PC-3 (cell line): Measurements from ENCODE around the gene SLC33A1. TPM values are rescaled to one million over a fixed set of nuclear protein-coding genes. Genes with fewer than 3 reads are reported as not detected.
"Not testable (repeated sequence)": the region's sequence is repeated elsewhere in the genome, so short reads cannot be mapped to it uniquely, and the experiment has no call there.

Experiments
- ATAC-seq: fragments of 200-7000 bp; cut with Tn5 transposase; 2 replicates; pipeline ENCODE4 v1.9.1; 2020; ENCODE audit warnings: mild to moderate bottlenecking, moderate library complexity
- BruUV-seq: library from RNA; stranded (reverse); fragments of 400-500 nt; replicated peaks from 2 replicates; lab custom pipeline; 2021; lab: Mats Ljungman, UMichigan
- CTCF ChIA-PET: fragments of 300-600 bp; sonication (Branson Sonifier 250); formaldehyde crosslinking; loops from one replicate; lab custom pipeline; 2022; ENCODE audit warnings: antibody characterized with exemption; lab: Charles Lee
- POLR2A ChIA-PET: fragments of 300-600 bp; sonication (Branson Sonifier 250); formaldehyde crosslinking; loops from one replicate; lab custom pipeline; 2022; ENCODE audit warnings: antibody characterized with exemption; ENCODE audit not compliant: unreplicated experiment; lab: Charles Lee
- DNase-seq: peaks from one replicate; pipeline ENCODE4 v3.0.0-alpha.2; 2015
- H2AFZ ChIP-seq: fragments of 300-600 bp; sonication (generic); 2 replicates; pipeline ENCODE4 v1.6.0; 2016; ENCODE audit warnings: antibody characterized with exemption, low read length
- H3F3A ChIP-seq: fragments of 300-600 bp; sonication (generic); one replicate; pipeline ENCODE4 v1.6.0; 2017; ENCODE audit warnings: antibody characterized with exemption, low read length, control low read depth, mild to moderate bottlenecking; ENCODE audit not compliant: unreplicated experiment
- H3K27ac ChIP-seq: fragments of 300-600 bp; sonication (generic); 2 replicates; pipeline ENCODE4 v1.5.1; 2016; ENCODE audit warnings: mild to moderate bottlenecking, low read length
- H3K27me3 ChIP-seq: fragments of 300-600 bp; sonication (generic); 2 replicates; pipeline ENCODE4 v1.6.1; 2016; ENCODE audit warnings: low read length, mixed read lengths
- H3K36me3 ChIP-seq: fragments of 300-600 bp; sonication (generic); 2 replicates; pipeline ENCODE4 v1.6.1; 2016; ENCODE audit warnings: low read depth, mixed run types, low read length, mixed read lengths
- H3K4me1 ChIP-seq: fragments of 300-600 bp; sonication (generic); 2 replicates; pipeline ENCODE4 v1.5.1; 2016; ENCODE audit warnings: low read length; ENCODE audit not compliant: insufficient read depth
- H3K4me2 ChIP-seq: fragments of 300-600 bp; sonication (generic); 2 replicates; pipeline ENCODE4 v1.6.0; 2016; ENCODE audit warnings: low read length
- H3K4me3 ChIP-seq: fragments of 300-600 bp; sonication (generic); 2 replicates; pipeline ENCODE4 v1.5.1; 2016; ENCODE audit warnings: mild to moderate bottlenecking, low read length, mixed read lengths
- H3K79me2 ChIP-seq: fragments of 300-600 bp; sonication (generic); 2 replicates; pipeline ENCODE4 v1.6.1; 2017; ENCODE audit warnings: low read length, mixed read lengths
- H3K9ac ChIP-seq: fragments of 300-600 bp; sonication (generic); 2 replicates; pipeline ENCODE4 v1.6.0; 2016; ENCODE audit warnings: mild to moderate bottlenecking, low read length
- H3K9me2 ChIP-seq: fragments of 300-600 bp; sonication (generic); replicated peaks from 2 replicates; pipeline ENCODE4 v1.6.1; 2016; ENCODE audit warnings: mixed run types, low read length, mixed read lengths
- H3K9me3 ChIP-seq: fragments of 300-600 bp; sonication (generic); 2 replicates; pipeline ENCODE4 v1.6.1; 2016; ENCODE audit warnings: low read length, mixed read lengths
- H4K20me1 ChIP-seq: fragments of 300-600 bp; sonication (generic); 2 replicates; pipeline ENCODE4 v1.6.1; 2016; ENCODE audit warnings: low read length, mixed read lengths
- CTCF ChIP-seq: fragments of 300-600 bp; sonication (generic); conservative IDR thresholded peaks from 2 replicates; pipeline ENCODE4 v1.5.1; 2017; ENCODE audit warnings: antibody characterized with exemption, low read depth, mild to moderate bottlenecking, low read length
- EZH2 ChIP-seq: fragments of 300-600 bp; sonication (generic); IDR thresholded peaks from one replicate; pipeline ENCODE4 v1.6.1; 2017; ENCODE audit warnings: antibody characterized with exemption, mild to moderate bottlenecking, low read length; ENCODE audit not compliant: unreplicated experiment
- EZH2phosphoT487 ChIP-seq: fragments of 300-600 bp; sonication (generic); IDR thresholded peaks from 2 replicates; pipeline ENCODE4 v1.6.1; 2018; ENCODE audit warnings: mild to moderate bottlenecking, antibody characterized with exemption, low read length, borderline replicate concordance
- intact Hi-C: fragments of 100-400 bp; cut with micrococcal nuclease; formaldehyde crosslinking; loops from 2 replicates; pipeline ENCODE4 v1.9.0; 2023
- total RNA-seq: library from RNA; depleted of rRNA; stranded (reverse); fragments of >200 nt; gene quantifications from 2 replicates; pipeline ENCODE4 v1.2.3, GENCODE V29; 2014

The SLC33A1 gene
- total RNA-seq, 1 experiment from 2014 or later = 32.9 TPM

- H3K36me3 ChIP-seq, BruUV-seq, H3K27ac ChIP-seq, H3K27me3 ChIP-seq, H3K4me1 ChIP-seq, H3F3A ChIP-seq, H3K9me2 ChIP-seq, H3K4me3 ChIP-seq, H3K9me3 ChIP-seq, ATAC-seq, intact Hi-C loops, H3K4me2 ChIP-seq, H3K79me2 ChIP-seq, CTCF ChIA-PET, POLR2A ChIA-PET, H3K9ac ChIP-seq, DNase-seq, H4K20me1 ChIP-seq, H2AFZ ChIP-seq: not testable (repeated sequence)
These were observed 25.6 kb downstream of the SLC33A1 start for GRCh38 chr3:155828490-155829098.

- no peaks in the 10 kb centered on the region for H3K36me3 ChIP-seq
- no peaks in the 10 kb centered on the region for H3K9me3 ChIP-seq
- no peaks in the 10 kb centered on the region for H3K27me3 ChIP-seq
- H3K9ac ChIP-seq = no peak overlapping the region
- H3K4me3 ChIP-seq = no peak overlapping the region
- H3K9me2 ChIP-seq = no peaks in the 10 kb centered on the region
- no peak overlapping the region for H3K27ac ChIP-seq
- CTCF ChIA-PET = no interaction called here
- no TSS peak for BruUV-seq
- no peaks in the 10 kb centered on the region for H3F3A ChIP-seq
- no peak overlapping the region for H3K4me2 ChIP-seq
- no peak overlapping the region for H2AFZ ChIP-seq
- TF ChIP-seq CTCF (no peak), EZH2 (no peak), EZH2phosphoT487 (no peak)
- H3K4me1 ChIP-seq = no peaks in the 10 kb centered on the region
- POLR2A ChIA-PET = no interaction called here
- no peaks in the 10 kb centered on the region for H3K79me2 ChIP-seq
- DNase-seq = no peak
- no peaks in the 10 kb centered on the region for H4K20me1 ChIP-seq
- no peak for ATAC-seq
- intact Hi-C loops = no loop called here
These were observed 39.1 kb downstream of the SLC33A1 start for GRCh38 chr3:155815030-155815545.

- H3K79me2 ChIP-seq, intact Hi-C loops, POLR2A ChIA-PET, H3K9me2 ChIP-seq, H3K4me1 ChIP-seq, CTCF ChIA-PET, H3K4me2 ChIP-seq, BruUV-seq, H3F3A ChIP-seq, H3K27me3 ChIP-seq, ATAC-seq, H3K27ac ChIP-seq, DNase-seq, H3K36me3 ChIP-seq, H3K4me3 ChIP-seq, H4K20me1 ChIP-seq, H3K9ac ChIP-seq, H3K9me3 ChIP-seq, H2AFZ ChIP-seq: not testable (repeated sequence)
These were observed 41.0 kb downstream of the SLC33A1 start for GRCh38 chr3:155813224-155813623.
